NAMALWA (cell line): ENCODE data around the gene RAD51B.
"Not testable (repeated sequence)": the region's sequence is repeated elsewhere in the genome, so short reads cannot be mapped to it uniquely, and the experiment has no call there.

Experiments used
- DNase-seq: peaks from one replicate; pipeline ENCODE4 v3.0.0-alpha.2; 2015; ENCODE audit warnings: low spot score

RAD51B gene

DNA sequence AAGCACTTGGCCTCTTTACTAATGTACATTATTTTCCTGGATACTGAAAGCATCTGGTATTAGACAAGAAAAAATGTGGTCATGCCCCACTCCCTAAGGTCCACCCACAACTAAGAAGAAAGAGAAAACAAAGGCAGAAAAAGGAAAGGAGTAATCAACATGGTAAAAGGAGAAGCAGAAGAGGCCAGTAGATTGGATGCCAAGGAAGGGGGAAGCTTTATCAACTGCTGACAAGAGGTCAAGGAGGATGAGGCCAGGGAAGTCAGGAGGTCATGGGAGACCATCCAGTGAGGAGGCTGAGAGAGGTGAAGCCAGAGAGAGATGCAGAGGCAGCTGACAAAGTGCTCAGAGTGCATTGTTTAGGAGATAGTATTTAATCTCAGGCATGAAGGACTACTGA is 589.8 kb downstream of the RAD51B start:
- no peak for DNase-seq

- DNase-seq: no peak
Measured at GRCh38 chr14:68412505-68413465, 593.2 kb downstream of the RAD51B start.

DNA sequence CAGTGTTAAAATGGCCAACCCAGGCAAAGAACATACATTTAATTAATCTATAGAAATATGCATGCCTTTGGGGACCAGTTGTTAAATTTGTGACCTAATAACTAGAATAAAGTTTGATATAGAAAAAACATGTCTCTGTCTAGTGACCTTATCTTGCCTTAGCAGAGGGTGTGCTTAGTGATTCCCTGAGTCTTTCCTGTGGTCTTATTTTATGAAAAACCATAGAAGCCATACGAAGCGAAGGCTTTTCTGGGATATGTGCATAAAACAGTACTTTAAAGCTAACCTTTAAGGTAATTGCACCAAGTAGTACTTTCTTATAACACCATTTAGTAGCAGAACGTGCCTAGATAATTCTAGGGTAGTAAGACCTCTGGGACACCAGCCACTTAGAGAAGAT is 593.9 kb downstream of the RAD51B start:
- no peak for DNase-seq

DNA sequence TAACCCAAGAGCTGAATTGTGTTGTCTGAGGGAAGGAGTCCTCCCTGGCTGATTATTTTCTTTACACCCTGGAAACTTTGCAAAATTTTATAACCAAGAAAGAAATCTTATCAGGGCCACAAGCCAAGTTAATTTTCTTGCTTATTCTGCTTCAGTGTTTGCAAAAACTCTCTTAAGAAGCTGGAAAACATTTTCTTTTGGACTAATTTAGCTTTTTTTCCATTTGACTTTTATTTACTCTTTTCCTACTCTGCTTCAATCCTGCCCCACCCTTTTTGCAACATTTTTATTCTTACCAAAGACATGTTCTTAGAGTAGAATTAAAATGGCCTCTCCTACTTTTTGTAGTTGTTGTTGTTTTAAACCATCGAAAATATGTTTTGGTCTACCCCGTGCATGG is 594.5 kb downstream of the RAD51B start:
- no peak for DNase-seq

DNA sequence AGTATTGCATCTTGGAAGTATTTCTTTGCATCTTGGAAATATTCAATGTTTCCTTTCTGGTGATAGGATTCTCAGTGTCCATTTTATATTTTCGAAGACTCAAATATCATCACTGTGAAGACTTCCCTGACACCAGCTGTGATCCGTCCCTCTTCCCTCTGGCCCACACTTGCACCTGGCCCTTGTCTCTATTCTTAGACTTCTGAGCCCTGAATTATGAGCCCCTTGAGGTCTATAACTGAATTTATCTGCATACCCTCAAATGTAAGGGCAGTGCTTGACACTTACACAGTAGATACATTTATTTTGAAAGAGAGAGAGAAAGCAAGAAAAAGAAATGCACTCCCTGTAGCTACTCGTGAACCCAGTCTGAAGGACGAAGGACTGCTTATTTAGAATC is 596.6 kb downstream of the RAD51B start:
- DNase-seq: no peak

- DNase-seq: no peak
Measured at GRCh38 chr14:68417009-68417650, 597.6 kb downstream of the RAD51B start.

DNA sequence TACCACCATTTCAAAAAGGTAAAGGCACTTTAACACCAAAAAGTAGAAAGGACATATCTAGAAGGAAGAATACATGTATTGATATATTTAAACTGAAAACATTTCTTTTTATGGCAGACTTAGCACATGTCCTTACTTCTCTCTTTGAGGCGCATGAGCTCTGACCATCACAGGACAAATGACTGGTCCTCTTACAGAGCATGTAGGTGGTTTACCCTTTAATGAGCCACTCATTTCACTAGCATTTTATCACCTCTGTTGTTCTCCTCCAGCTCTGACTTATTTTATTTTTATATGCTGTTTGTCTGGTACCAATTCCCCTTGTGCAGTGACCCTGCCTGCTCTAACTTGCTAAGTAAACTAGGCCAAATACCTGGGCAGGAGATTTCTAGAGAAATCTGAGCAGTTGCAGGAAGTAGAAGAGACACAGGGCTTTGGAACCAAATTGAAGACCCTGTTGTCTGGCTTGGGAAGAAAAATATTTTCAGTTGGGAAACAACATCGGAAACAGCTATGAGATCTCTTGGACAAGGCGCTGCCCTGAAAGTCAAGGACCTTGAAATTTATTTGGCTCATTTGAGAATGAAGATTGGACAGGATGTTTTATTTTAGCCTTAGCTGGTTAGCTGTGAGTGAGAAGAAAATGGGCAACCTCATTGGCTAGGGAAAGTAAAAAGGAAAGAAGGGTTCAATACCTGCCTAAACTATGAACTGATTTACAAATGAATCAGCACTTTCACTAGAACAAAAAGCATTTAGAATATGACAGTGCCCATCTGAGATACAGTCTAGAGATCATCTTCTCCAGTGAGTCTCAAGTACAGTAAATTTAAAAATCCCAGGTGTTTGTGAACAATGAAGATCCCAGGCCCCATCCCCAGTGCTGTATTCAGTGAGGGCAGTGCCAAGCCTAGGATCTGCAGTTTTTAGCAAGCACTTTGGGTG is 598.9 kb downstream of the RAD51B start:
- no peak for DNase-seq

- DNase-seq: no peak
Measured at GRCh38 chr14:68420350-68420749, 600.8 kb downstream of the RAD51B start.

- DNase-seq: no peak
Measured at GRCh38 chr14:68421116-68421515, 601.5 kb downstream of the RAD51B start.

DNA sequence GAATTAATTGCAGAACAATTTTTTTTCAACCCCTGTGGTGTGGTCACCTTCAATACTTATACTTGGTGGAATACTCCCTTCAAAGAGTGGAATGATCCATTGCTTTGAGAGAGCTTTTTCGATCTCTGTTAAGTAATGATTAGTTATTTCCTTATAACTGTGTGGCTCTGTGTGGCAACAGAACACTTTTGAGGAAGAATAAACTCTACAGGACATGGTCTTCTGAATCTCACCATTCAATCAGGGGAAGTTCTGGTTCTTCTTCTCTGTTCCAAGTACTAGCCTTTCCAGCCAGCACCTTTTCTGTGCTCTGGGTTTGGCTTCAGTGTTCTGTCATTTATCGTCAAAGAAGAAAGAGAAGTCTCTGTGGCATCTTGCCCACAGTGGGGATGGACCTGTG is 604.1 kb downstream of the RAD51B start:
- no peak for DNase-seq

DNA sequence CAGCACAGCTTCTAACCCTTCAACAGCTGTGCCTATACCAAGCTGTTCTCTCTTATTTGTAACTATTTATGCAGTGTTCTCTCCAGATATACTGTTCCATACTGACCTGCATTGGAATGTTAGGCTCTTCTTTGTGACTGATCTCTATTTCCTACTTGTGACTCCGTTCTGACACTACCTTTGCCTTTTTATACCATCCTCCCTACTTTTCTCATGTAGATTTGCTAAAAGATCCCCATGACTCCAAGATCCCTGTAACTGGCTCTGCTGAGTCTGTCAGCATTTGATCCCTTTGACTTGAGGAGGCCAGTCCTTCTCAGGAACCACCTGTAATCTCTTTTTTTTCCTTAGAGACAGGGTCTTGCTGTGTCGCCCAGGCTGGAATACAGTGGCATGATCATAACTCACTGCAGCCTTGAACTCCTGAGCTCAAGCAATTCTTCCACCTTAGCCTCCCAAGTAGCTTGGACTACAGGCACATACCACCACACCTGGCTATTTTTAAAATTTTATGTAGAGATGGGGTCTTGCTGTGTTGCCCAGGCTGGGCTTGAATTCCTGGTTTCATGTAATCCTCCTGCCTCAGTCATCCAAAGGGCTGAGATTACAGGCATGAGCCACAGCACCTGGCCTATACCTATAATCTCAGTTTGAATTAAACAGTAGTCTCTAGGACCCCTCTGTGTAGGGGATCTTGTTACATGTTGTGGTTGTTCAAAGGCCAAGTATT is 605.0 kb downstream of the RAD51B start:
- no peak for DNase-seq

GRCh38 chr14:68426661-68427549 is 607.3 kb downstream of the RAD51B start:
- DNase-seq: no peak

DNA sequence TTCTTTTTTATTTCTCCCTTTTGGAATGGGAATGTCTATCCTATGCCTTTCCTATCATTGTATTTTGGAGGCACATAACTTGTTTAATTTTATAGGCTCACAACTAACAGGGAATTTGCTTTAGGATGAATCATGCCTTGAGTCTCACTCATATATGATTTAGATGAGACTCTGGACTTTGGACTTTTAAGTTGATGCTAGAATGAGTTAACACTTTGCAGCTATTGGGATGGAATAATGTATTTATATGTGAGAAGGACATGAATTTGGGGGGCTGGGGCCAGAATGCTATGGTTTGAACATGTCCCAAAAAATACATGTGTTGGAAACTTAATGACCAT is 607.9 kb downstream of the RAD51B start:
- no peak for DNase-seq

DNA sequence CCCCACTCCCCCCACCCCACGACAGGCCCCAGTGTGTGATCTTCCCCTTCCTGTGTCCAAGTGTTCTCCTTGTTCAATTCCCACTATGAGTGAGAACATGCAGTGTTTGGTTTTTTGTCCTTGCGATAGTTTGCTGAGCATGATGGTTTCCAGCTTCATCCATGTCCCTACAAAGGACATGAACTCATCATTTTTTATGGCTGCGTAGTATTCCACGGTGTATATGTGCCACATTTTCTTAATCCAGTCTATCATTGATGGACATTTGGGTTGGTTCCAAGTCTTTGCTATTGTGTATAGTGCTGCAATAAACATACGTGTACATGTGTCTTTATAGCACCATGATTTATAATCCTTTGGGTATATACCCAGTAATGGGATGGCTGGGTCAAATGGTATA is 609.3 kb downstream of the RAD51B start:
- not testable (repeated sequence) for DNase-seq

DNA sequence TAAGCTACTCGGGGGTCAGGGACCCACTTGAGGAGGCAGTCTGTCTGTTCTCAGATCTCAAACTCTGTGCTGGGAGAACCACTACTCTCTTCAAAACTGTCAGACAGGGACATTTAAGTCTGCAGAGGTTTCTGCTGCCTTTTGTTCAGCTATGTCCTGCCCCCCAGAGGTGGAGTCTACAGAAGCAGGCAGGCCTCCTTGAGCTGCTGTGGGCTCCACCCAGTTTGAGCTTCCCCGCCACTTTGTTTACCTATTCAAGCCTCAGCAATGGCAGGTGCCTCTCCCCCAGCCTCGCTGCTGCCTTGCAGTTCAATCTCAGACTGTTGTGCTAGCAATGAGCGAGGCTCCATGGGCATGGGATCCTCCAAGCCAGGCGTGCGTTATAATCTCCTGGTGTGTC is 614.6 kb downstream of the RAD51B start:
- DNase-seq: not testable (repeated sequence)

DNA sequence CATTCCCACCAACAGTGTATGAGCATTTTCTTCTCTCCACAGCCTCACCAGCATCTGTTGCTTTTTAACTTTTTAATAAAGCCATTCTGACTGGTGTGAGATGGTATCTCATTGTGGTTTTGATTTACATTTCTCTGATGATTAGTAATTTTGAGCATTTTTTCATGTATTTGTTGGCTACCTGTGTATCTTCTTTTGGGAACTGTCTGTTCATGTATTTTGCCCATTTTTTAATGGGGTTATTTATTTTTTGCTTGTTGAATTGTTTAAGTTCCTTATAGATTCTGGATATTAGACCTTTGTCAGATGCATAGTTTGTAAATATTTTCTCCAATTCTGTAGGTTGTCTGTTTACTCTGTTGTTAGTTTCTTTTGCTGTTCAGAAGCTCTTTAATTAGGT is 616.1 kb downstream of the RAD51B start:
- not testable (repeated sequence) for DNase-seq

- DNase-seq: no peak
Measured at GRCh38 chr14:68439676-68440075, 620.1 kb downstream of the RAD51B start.

DNA sequence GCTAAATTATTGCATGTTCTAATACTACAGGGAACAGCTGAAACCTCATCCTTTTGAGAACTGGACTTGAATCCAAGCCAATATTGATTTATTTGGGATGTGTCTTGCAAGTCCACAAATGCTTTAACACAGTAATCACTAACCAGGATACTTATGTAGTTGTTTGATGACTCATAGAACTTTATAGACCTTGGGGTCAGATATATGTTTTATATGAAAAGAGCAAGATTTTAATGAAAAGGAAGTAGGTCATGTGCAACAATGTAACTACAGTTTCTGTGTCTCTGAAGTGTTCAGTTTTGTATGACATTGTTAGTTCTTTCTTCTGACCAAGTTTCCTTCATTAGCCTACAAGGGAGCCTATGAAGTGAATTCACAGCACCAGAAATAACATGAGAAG is 621.2 kb downstream of the RAD51B start:
- no peak for DNase-seq

DNA sequence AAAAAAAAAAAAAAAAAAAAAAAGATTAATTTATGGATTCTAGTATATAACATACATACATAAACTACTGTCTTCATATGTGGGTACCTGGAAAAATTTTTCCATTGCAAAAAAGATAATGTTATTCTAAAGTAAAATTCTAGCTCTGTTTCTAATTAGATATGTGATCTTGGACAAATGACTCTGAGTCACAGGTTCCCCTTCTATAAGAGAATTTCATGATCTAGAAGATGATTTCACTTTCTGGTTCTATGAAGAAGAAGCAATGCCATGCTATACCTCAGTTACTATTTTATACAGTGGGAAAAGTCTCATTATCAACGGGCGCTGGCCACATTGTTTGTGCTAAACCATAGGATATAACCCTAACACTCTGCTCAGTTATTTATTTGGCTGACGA is 622.0 kb downstream of the RAD51B start:
- DNase-seq: no peak

DNA sequence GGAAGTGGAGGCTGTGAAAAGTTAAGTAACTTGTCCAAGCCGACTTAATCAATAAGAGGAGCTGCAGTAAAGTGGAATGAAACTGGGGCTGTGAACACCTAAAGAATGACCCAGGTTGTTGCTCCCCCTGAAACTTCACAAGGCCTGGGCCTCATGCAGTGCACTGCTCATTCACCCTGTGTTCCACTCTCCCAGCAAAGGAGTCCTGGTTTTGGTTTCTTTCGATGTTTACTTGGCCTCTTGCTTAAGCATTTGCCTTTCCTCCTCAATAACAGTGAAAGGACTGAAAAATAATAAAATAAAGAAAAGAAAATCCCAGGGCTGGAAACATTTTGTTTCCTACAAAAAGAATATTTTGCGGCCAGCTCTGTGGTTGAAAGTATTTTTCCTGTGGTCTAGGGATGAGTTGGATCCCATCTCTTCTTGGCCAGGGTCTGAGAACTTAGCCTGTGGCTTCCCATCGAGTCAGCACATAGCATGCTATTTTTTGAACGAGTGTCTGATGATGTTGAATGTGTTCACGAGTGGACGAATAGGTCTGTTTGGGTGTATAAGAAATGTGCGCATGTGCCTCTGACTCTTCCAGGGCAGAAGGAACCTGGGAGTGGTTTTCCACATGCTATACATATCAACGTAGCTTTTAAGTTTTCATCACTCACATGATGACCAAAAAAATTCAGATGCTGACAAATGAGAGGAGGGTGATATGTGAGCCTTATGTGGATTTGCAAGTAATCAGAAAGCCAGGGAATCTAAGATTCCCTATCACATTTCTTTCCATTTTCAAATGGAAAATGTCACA is 623.5 kb downstream of the RAD51B start:
- DNase-seq: no peak
